HepG2 (cell line): ENCODE data around the gene PRDM15. TPM values are rescaled to one million over a fixed set of nuclear protein-coding genes. Genes with fewer than 3 reads are reported as not detected.

Experiments
- AKNA ChIP-seq: sonication (generic); formaldehyde crosslinking; IDR thresholded peaks from 2 replicates; pipeline ENCODE4 v1.4.0; 2020; ENCODE audit warnings: missing genetic modification reagents, borderline replicate concordance
- EHMT2 ChIP-seq: fragments of 200-600 bp; sonication (generic); IDR thresholded peaks from 2 replicates; pipeline ENCODE4 v1.7.0; 2017; ENCODE audit warnings: antibody characterized with exemption, low read depth, low read length, borderline replicate concordance
- FOXA3 ChIP-seq: IDR thresholded peaks from 2 replicates; pipeline ENCODE4 v1.6.1; 2016; ENCODE audit warnings: missing genetic modification reagents, missing compliant biosample characterization
- FOXK1 ChIP-seq: sonication (generic); formaldehyde crosslinking; IDR thresholded peaks from 2 replicates; pipeline ENCODE4 v1.4.0; 2020; ENCODE audit warnings: low read depth, missing genetic modification reagents, borderline replicate concordance
- HDAC6 ChIP-seq: fragments of 200-600 bp; sonication (generic); IDR thresholded peaks from 2 replicates; pipeline ENCODE4 v1.7.0; 2017; ENCODE audit warnings: mild to moderate bottlenecking, antibody characterized with exemption, low read length, low read depth
- MAX ChIP-seq: IDR thresholded peaks from 2 replicates; pipeline ENCODE4 v1.6.1; 2012; ENCODE audit warnings: inconsistent platforms
- MXD1 ChIP-seq: sonication (generic); formaldehyde crosslinking; IDR thresholded peaks from 2 replicates; pipeline ENCODE4 v1.4.0; 2020; ENCODE audit warnings: mild to moderate bottlenecking, missing genetic modification reagents
- NCOR1 ChIP-seq: fragments of 200-600 bp; sonication (generic); IDR thresholded peaks from 2 replicates; pipeline ENCODE4 v1.7.0; 2017; ENCODE audit warnings: antibody characterized with exemption, low read length, borderline replicate concordance
- NFE2 ChIP-seq: sonication (generic); formaldehyde crosslinking; IDR thresholded peaks from 2 replicates; pipeline ENCODE4 v1.4.0; 2020; ENCODE audit warnings: missing genetic modification reagents
- PCBP2 ChIP-seq: fragments of 200-400 bp; formaldehyde crosslinking; optimal IDR thresholded peaks from 2 replicates; pipeline ENCODE3; 2018; ENCODE audit warnings: low read length, low read depth; ENCODE audit not compliant: poor library complexity, severe bottlenecking
- PITX1 ChIP-seq: sonication (generic); formaldehyde crosslinking; IDR thresholded peaks from 2 replicates; pipeline ENCODE4 v1.5.1; 2020; ENCODE audit warnings: mild to moderate bottlenecking, missing genetic modification reagents
- POLR2AphosphoS5 ChIP-seq: IDR thresholded peaks from 2 replicates; pipeline ENCODE4 v1.6.1; 2012; ENCODE audit warnings: low read depth, low read length
- RELA ChIP-seq: sonication (generic); formaldehyde crosslinking; IDR thresholded peaks from 2 replicates; pipeline ENCODE4 v1.4.0; 2020; ENCODE audit warnings: missing genetic modification reagents
- SNAI1 ChIP-seq: sonication (generic); formaldehyde crosslinking; IDR thresholded peaks from 2 replicates; pipeline ENCODE4 v1.5.0; 2020; ENCODE audit warnings: mild to moderate bottlenecking, missing genetic modification reagents, borderline replicate concordance
- ZC3H13 ChIP-seq: sonication (generic); formaldehyde crosslinking; IDR thresholded peaks from 2 replicates; pipeline ENCODE4 v1.8.1; 2023; ENCODE audit warnings: mild to moderate bottlenecking, missing genetic modification reagents, moderate library complexity
- ZFP41 ChIP-seq: sonication (generic); formaldehyde crosslinking; IDR thresholded peaks from 2 replicates; pipeline ENCODE4 v1.4.0; 2020; ENCODE audit warnings: mild to moderate bottlenecking, missing genetic modification reagents, borderline replicate concordance
- ZFX ChIP-seq: sonication (generic); formaldehyde crosslinking; IDR thresholded peaks from 2 replicates; pipeline ENCODE4 v1.4.0; 2020; ENCODE audit warnings: mild to moderate bottlenecking, low read depth, missing genetic modification reagents, moderate library complexity
- ZNF329 ChIP-seq: sonication (generic); formaldehyde crosslinking; IDR thresholded peaks from 2 replicates; pipeline ENCODE4 v1.9.0; 2021; ENCODE audit warnings: low read depth, mild to moderate bottlenecking, missing genetic modification reagents
- ZNF468 ChIP-seq: sonication (generic); formaldehyde crosslinking; IDR thresholded peaks from 2 replicates; pipeline ENCODE4 v1.8.0; 2022; ENCODE audit warnings: mild to moderate bottlenecking, moderate library complexity, missing genetic modification reagents
- ZNF550 ChIP-seq: sonication (generic); formaldehyde crosslinking; IDR thresholded peaks from 2 replicates; pipeline ENCODE4 v1.4.0; 2020; ENCODE audit warnings: mild to moderate bottlenecking, missing genetic modification reagents, borderline replicate concordance
- ZNF552 ChIP-seq: sonication (generic); formaldehyde crosslinking; IDR thresholded peaks from 2 replicates; pipeline ENCODE4 v1.9.0; 2022; ENCODE audit warnings: missing genetic modification reagents, mild to moderate bottlenecking, borderline replicate concordance
- ZNF670 ChIP-seq: sonication (generic); formaldehyde crosslinking; IDR thresholded peaks from 2 replicates; pipeline ENCODE4 v1.8.0; 2022; ENCODE audit warnings: mild to moderate bottlenecking, missing genetic modification reagents, borderline replicate concordance
- ZNF709 ChIP-seq: sonication (generic); formaldehyde crosslinking; IDR thresholded peaks from 2 replicates; pipeline ENCODE4 v1.5.0; 2020; ENCODE audit warnings: mild to moderate bottlenecking, missing genetic modification reagents
- ZNF737 ChIP-seq: sonication (generic); formaldehyde crosslinking; IDR thresholded peaks from 2 replicates; pipeline ENCODE4 v1.5.0; 2020; ENCODE audit warnings: missing genetic modification reagents, mild to moderate bottlenecking, borderline replicate concordance
- ZNF891 ChIP-seq: sonication (generic); formaldehyde crosslinking; IDR thresholded peaks from 2 replicates; pipeline ENCODE4 v1.5.0; 2020; ENCODE audit warnings: mild to moderate bottlenecking, missing genetic modification reagents
- ZSCAN25 ChIP-seq: sonication (generic); formaldehyde crosslinking; IDR thresholded peaks from 2 replicates; pipeline ENCODE4 v1.8.0; 2022; ENCODE audit warnings: mild to moderate bottlenecking, missing genetic modification reagents
- polyA plus RNA-seq, 8 experiments: library from polyadenylated mRNA; depleted of rRNA in 3 of 8; stranded (reverse) in 7 of 8; unstranded in 1 of 8; fragments of >200 nt; fragmentation: Illumina TruSeq in 4 of 8; extraction: Trizol in 4 of 8; gene quantifications; 2 replicates each; pipeline versions ENCODE4 v1.2.1 to v1.2.3, GENCODE V29; 2011 to 2016; ENCODE audit warnings: low read depth in 4 of 8, missing spikeins in 1 of 8, mixed read lengths in 1 of 8; ENCODE audit not compliant: insufficient read depth in 1 of 8
- total RNA-seq, 5 experiments: library from RNA; depleted of rRNA; stranded (reverse); fragments of >200 nt; fragmentation: Illumina TruSeq; extraction: Trizol; gene quantifications; 2 replicates each; pipeline ENCODE4 v1.2.3, GENCODE V29; 2016; ENCODE audit warnings: low read depth in 1 of 5

Gene PRDM15
- total and polyA plus RNA-seq, 2 of the 13 experiments (the other 11 are each of a cell fraction or from before 2014, with no cell fraction given), result 4.0 to 6.9 TPM

- TF ChIP-seq AKNA (CRISPR knock-in tag) (no peak), ZNF550 (no peak), FOXA3 (CRISPR knock-in tag) (peak; percentile 47), HDAC6 (no peak), ZNF552 (CRISPR knock-in tag) (no peak), NCOR1 (peak; percentile 51; the same call in 1 of the 2 replicates), ZNF737 (CRISPR knock-in tag) (no peak), MXD1 (no peak), ZSCAN25 (no peak), EHMT2 (no peak), FOXK1 (peak; percentile 23; the same call in 1 of the 2 replicates), PCBP2 (no peak), ZNF709 (no peak), ZNF670 (CRISPR knock-in tag) (no peak), ZNF891 (CRISPR knock-in tag) (no peak), ZNF468 (CRISPR knock-in tag) (no peak), PITX1 (CRISPR knock-in tag) (no peak), MAX (no peak), ZFP41 (CRISPR knock-in tag) (no peak), SNAI1 (CRISPR knock-in tag) (no peak), POLR2AphosphoS5 (no peak), ZFX (CRISPR knock-in tag) (peak; percentile 62), NFE2 (CRISPR knock-in tag) (no peak), ZNF329 (CRISPR knock-in tag) (no peak), RELA (CRISPR knock-in tag) (no peak), ZC3H13 (no peak)
Observed at GRCh38 chr21:41926117-41926806, 47.1 kb upstream of the PRDM15 start (continued).
